Subcutaneous abdominal adipose tissue (tissue), 5 donors: ENCODE measurements around the gene HMGXB3.
A peak's percentile ranks its signal among the peaks of the same experiment; 100 is the strongest.
"Not testable (repeated sequence)": the region's sequence is repeated elsewhere in the genome, so short reads cannot be mapped to it uniquely, and the experiment has no call there.

Source experiments
- H3K27ac ChIP-seq: one replicate; pipeline ENCODE4 v1.7.0; 2013; ENCODE audit warnings: low read depth, mild to moderate bottlenecking, inconsistent platforms, low read length, moderate library complexity
- H3K27me3 ChIP-seq, 5 donors: one replicate each; pipeline ENCODE4 v1.7.0; 2013; ENCODE audit warnings: low read length in 5 of 5, inconsistent platforms in 1 of 5; ENCODE audit not compliant: control insufficient read depth in 5 of 5, insufficient read depth in 4 of 5
- H3K36me3 ChIP-seq, 5 donors: one replicate each; pipeline ENCODE4 v1.7.0; 2013; ENCODE audit warnings: low read length in 5 of 5; ENCODE audit not compliant: control insufficient read depth in 5 of 5, insufficient read depth in 5 of 5
- H3K4me1 ChIP-seq, 5 donors: one replicate each; pipeline ENCODE4 v1.7.0; 2013; ENCODE audit warnings: low read length in 5 of 5, mild to moderate bottlenecking in 3 of 5, moderate library complexity in 1 of 5; ENCODE audit not compliant: control insufficient read depth in 5 of 5, insufficient read depth in 5 of 5
- H3K4me3 ChIP-seq, 5 donors: one replicate each; pipeline ENCODE4 v1.7.0; 2013; ENCODE audit warnings: low read length in 5 of 5, low read depth in 1 of 5
- H3K9ac ChIP-seq, 5 donors: one replicate each; pipeline ENCODE4 v1.7.0; 2013; ENCODE audit warnings: low read length in 5 of 5, mild to moderate bottlenecking in 4 of 5, moderate library complexity in 3 of 5
- H3K9me3 ChIP-seq, 5 donors: one replicate each; pipeline ENCODE4 v1.7.0; 2013; ENCODE audit warnings: low read length in 5 of 5; ENCODE audit not compliant: control insufficient read depth in 5 of 5
- donor health status: healthy.
- donor health status: healthy.
- donor health status: healthy.
- donor health status: healthy.
- donor health status: healthy.

HMGXB3 gene

DNA sequence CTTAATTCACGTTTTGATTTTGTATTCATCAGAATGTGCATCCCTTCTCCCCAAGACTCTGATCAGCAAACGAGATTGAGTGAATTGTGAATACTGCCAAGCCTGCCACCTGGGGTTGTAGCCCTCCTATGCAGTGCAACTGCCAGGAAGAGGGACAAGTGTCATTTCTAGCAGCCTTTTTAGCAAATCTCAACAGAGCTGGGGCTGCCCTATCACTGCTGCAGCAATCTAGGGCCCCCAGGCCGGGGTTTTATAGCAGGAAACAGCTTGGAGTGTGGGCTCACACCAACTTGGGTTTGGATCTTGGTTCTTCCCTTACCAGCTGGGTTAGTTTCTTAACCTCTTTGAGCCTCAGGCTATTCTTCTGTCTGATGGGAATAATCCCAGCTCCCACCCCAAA, 81.8 kb downstream of the HMGXB3 start:
- no peaks in the 10 kb centered on the region for H3K27me3 ChIP-seq
- H3K36me3 ChIP-seq = peaks cover 0 to 30% (median 0%) of the 10 kb centered on the region in 5 donors
- H3K9me3 ChIP-seq = no peaks in the 10 kb centered on the region
- peak overlapping the region; percentile 11 for H3K27ac ChIP-seq
- peak overlapping the region in 2 of 5 donors; percentile 7 to 42 for H3K9ac ChIP-seq
- H3K4me1 ChIP-seq = peaks cover 0 to 40% (median 18%) of the 10 kb centered on the region in 5 donors
- peak overlapping the region in 4 of 5 donors; percentile 25 to 79 (median 54) for H3K4me3 ChIP-seq

DNA sequence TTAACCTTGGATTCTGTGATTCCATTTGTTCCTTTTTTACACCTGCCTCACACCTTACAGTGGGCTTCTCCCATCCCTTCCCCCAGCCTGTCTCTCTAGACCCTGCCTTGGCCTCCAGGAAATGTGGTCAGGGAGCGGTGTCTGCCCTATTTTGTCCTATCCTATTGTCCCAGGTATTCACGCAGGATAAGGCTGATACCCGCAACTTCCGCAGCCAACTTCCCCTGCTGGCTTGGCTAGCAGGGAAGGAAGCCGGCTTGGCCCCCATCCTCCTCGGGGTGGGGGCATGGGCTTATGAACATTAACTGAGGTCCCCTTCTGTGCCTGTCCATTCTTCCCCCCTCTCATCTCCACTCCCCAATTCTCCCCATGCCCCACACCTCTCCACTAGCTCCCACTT, 82.3 kb downstream of the HMGXB3 start:
- Histone ChIP-seq H3K36me3 (peaks cover 0 to 26% (median 0%) of the 10 kb centered on the region in 5 donors), H3K27ac (peak overlapping the region; percentile 11)

DNA sequence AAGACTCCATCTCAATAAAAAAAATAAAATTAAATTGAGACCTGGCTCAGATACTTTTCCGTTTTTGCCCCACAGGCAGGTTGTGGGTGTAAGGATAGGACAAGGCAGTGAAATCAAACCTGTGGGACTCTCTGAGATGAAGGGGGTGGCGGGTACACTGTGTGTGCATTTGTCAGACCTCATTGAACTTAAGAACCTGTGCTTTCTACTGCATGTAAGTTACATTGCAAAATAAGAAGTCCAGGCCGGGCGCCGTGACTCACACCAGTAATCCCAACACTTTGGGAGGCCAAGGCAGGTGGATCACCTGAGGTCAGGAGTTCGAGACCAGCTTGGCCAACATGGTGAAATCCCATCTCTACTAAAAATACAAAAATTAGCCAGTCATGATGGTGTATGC, 84.2 kb downstream of the HMGXB3 start:
- H3K36me3 ChIP-seq = peaks cover 0 to 14% (median 0%) of the 10 kb centered on the region in 5 donors
- H3K9me3 ChIP-seq, H3K27me3 ChIP-seq, H3K27ac ChIP-seq: not testable (repeated sequence)
- H3K4me3 ChIP-seq = peak overlapping the region in 4 of 5 donors; percentile 42 to 79 (median 64)
- peak overlapping the region in 1 of 5 donors; percentile 75 for H3K9ac ChIP-seq
- peaks cover 0 to 30% (median 17%) of the 10 kb centered on the region in 5 donors for H3K4me1 ChIP-seq

More for the DNA sequence above, 82.3 kb downstream of the HMGXB3 start:
- Histone ChIP-seq H3K4me1 (peaks cover 0 to 40% (median 18%) of the 10 kb centered on the region in 5 donors), H3K4me3 (peak overlapping the region in 4 of 5 donors; percentile 25 to 79 (median 54)), H3K9me3 (no peaks in the 10 kb centered on the region), H3K9ac (peak overlapping the region in 2 of 5 donors; percentile 7 to 42), H3K27me3 (no peaks in the 10 kb centered on the region)

DNA sequence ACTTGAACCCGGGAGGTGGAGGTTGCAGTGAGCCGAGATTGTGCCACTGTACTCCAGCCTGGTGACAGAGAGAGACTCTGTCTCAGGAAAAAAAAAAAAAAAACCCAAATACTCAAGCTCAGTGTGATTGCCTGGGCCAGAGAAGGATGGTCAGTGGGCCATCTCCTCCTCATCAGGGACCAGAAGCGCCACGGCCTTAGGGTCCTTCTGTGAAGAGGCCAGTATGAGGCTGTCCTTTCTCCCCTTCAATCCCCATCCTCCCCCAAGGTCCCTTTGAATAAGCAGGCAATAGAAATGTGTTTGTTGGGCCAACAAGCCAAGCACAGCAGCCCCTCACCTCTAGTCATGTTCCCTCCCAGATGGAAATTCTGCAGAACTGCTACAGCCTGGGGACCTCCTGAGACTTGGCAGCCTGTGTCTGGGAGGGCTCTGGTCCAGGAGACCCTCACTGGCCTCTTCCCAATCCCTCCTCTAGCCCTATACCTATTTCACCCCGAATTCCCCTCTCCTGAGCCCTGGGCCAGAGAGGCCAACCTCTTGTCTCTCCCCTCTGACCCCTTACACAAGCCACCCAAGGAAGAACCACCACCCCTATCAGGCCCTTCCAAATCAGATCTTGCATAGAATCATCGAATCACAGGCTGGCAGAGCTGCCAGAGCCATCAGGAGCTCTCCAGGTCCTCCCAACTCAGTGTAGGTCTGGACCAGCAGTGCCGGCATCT, 84.8 kb downstream of the HMGXB3 start:
- Histone ChIP-seq H3K36me3 (peaks cover 0 to 8% (median 0%) of the 10 kb centered on the region in 5 donors), H3K9me3 (no peaks in the 10 kb centered on the region), H3K27ac (no peak overlapping the region), H3K9ac (peak overlapping the region in 4 of 5 donors; percentile 17 to 75 (median 46)), H3K4me3 (peak overlapping the region; percentile 57 to 79 (median 64)), H3K27me3 (no peaks in the 10 kb centered on the region), H3K4me1 (peaks cover 0 to 24% (median 11%) of the 10 kb centered on the region in 5 donors)

DNA sequence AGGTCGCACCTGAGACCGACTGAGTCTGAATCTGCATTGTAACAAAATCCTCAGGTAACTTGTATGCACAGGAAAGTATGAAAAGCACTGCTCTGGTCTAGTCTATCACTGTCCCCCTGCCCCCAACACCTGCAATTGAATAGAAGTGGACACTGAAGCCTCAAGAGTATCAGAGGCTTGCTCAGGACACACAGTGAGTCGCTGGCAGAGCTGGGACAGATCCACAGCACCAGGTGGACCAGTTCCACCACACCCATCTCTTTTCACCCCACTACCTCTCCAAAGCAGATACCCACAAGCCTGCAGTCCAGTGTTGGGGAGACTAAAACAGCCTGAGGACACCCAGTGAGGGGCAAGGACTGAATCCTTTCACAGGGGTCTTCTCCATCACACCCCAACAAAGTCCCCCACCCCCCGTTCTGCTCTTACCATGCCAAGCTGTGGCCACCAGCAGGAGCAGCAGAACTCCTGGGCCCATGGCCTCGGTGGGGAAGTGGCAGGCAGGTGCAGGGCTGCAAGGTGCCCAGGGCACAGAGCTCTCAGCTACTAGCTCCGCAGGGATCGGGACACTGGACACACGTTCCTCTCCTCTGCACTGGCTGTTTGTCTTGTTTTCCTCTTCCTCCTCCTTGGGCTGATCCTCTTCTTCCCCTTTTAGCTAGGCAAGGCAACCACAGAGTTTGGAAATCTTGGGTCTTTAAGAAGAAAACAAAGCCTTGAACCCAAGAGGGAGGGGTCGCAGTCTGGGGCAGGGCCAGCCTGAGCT, 85.6 kb downstream of the HMGXB3 start, which contains the start of gene CSF1R:
Gene CSF1R (minus strand): TSS at position 605 of the 766 bp plus-strand sequence. CDS start 127 bp downstream, at position 478.
- H3K27me3 ChIP-seq = no peaks in the 10 kb centered on the region
- H3K36me3 ChIP-seq = peaks cover 0 to under 1% (median 0%) of the 10 kb centered on the region in 5 donors
- H3K27ac ChIP-seq = no peak within 1 kb of the TSS
- peak within 1 kb of the TSS in 4 of 5 donors; percentile 17 to 75 (median 46) for H3K9ac ChIP-seq
- no peaks in the 10 kb centered on the region for H3K9me3 ChIP-seq
- peaks cover 0 to 17% (median 4%) of the 10 kb centered on the region in 5 donors for H3K4me1 ChIP-seq
- peak within 1 kb of the TSS; percentile 57 to 79 (median 64) for H3K4me3 ChIP-seq

DNA sequence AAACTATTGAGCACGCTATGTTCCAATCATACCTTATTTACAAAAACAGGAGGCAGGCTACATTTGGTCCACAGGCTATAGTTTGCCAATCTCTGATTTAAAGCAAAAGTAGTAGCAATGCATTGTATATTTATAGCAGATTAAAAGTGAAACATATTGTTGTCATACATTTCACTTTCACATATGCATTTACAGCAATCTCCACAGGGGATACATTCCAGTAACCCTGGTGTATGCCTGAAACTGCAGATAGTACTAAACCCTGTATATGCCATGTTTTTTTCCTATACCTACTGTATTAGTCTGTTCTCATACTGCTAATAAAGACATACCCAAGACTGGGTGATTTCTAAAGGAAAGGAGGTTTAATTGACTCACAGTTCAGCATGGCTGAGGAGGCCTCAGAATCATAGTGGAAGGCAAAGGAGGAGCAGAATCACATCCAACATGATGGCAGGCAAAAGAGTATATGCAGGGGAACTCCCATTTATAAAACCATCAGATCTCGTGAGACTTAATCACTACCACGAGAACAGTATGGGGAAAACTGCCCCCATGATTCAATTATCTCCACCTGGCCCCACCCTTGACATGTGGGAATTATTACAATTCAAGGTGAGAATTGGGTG, 91.7 kb downstream of the HMGXB3 start:
- Histone ChIP-seq H3K4me3 (no peak overlapping the region), H3K9ac (no peak overlapping the region), H3K27me3 (no peaks in the 10 kb centered on the region), H3K9me3 (no peaks in the 10 kb centered on the region), H3K27ac (no peak overlapping the region), H3K36me3 (no peaks in the 10 kb centered on the region), H3K4me1 (no peaks in the 10 kb centered on the region)

DNA sequence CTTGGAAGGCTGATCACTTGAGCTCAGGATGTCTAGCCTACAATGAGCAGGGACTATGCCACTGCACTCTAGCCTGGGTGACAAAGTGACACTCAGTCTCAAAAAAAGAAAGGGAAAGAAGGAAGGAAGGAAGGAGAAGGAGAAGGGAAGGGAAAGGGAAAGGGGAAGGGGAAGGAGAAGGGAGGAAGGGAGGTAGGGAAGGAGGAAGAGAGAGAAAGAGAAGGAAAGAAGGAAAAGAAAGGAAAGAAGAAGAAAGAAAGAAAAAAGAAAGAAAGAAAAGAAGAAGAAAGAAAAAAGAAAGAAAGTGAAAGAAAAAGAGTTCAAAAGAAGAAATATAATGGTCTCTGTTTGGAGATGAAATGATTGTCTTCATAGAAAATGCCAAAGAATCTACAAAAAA, 96.6 kb downstream of the HMGXB3 start:
- Histone ChIP-seq H3K27me3 (no peaks in the 10 kb centered on the region), H3K4me1 (no peaks in the 10 kb centered on the region), H3K9ac (no peak overlapping the region), H3K36me3 (no peaks in the 10 kb centered on the region), H3K27ac (no peak overlapping the region), H3K9me3 (no peaks in the 10 kb centered on the region), H3K4me3 (no peak overlapping the region)

DNA sequence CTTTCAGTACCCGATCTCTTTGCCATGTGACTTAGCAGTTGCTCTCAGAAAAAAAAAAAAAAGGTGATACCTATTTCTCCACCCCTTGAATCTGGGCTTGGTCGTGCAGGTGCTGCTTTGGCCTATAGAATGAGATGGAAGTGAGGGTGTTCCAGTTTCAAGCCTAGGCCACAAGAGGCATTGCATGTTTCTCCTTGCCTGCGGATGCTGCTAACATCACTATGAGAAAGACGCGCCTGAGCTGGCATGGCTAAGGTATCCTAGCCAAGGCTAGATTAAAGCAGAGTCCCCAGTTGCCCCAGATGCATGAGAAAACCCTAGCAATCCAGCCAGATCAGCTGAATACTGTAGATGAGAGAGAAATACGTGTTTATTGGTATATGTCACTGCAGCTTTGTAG, 100.5 kb downstream of the HMGXB3 start:
- Histone ChIP-seq H3K9ac (no peak overlapping the region), H3K27ac (no peak overlapping the region), H3K4me3 (no peak overlapping the region), H3K27me3 (no peaks in the 10 kb centered on the region), H3K9me3 (no peaks in the 10 kb centered on the region), H3K36me3 (no peaks in the 10 kb centered on the region), H3K4me1 (peaks cover 0 to 17% (median 0%) of the 10 kb centered on the region in 5 donors)
